ENCODE measurements around the gene ISG20.

Gene ISG20

GRCh38 chr15:88636654-88637053, 2.2 kb upstream of the ISG20 start:
- H3K36me3 ChIP-seq (ENCODE audit: control insufficient read depth, low read length): peaks cover 77% of the 10 kb centered on the region
- no peaks in the 10 kb centered on the region for H3K9me2 ChIP-seq (replicated peaks; ENCODE audit: control insufficient read depth, low read length)
- no peaks in the 10 kb centered on the region for H4K20me1 ChIP-seq (ENCODE audit: control insufficient read depth, insufficient read depth, low read depth, low read length)
- H3K4me2 ChIP-seq (ENCODE audit: low read length): peak overlapping the region; percentile 99
- H3K4me3 ChIP-seq (ENCODE audit: low read length): peak overlapping the region; percentile 87
- peak overlapping the region; percentile 97 for H3K27ac ChIP-seq (ENCODE audit: low read depth, low read length)
- H3K9me3 ChIP-seq (ENCODE audit: control insufficient read depth, insufficient read depth, low read length): no peaks in the 10 kb centered on the region
- H3K27me3 ChIP-seq (ENCODE audit: control insufficient read depth, low read length): no peaks in the 10 kb centered on the region
- peaks cover 97% of the 10 kb centered on the region for H3K4me1 ChIP-seq (ENCODE audit: control insufficient read depth, low read length)
- peaks cover 72% of the 10 kb centered on the region for H3K79me2 ChIP-seq (ENCODE audit: control insufficient read depth, low read length)
- no peak for TF ChIP-seq EZH2phosphoT487 (IDR thresholded peaks at IDR 0.05; ENCODE audit: borderline replicate concordance, low read length)
- no peak for TF ChIP-seq CTCF (IDR thresholded peaks at IDR 0.05; ENCODE audit: low read depth, low read length, poor library complexity, severe bottlenecking)
- H3F3A ChIP-seq (ENCODE audit: control insufficient read depth, insufficient read depth): peaks cover 74% of the 10 kb centered on the region

GRCh38 chr15:88637436-88637835, 1.4 kb upstream of the ISG20 start:
- H3K36me3 ChIP-seq (ENCODE audit: control insufficient read depth, low read length): peaks cover 75% of the 10 kb centered on the region
- no peaks in the 10 kb centered on the region for H3K9me3 ChIP-seq (ENCODE audit: control insufficient read depth, insufficient read depth, low read length)
- peak overlapping the region; percentile 99 for H3K4me2 ChIP-seq (ENCODE audit: low read length)
- H3K4me3 ChIP-seq (ENCODE audit: low read length): peak overlapping the region; percentile 87
- H4K20me1 ChIP-seq (ENCODE audit: control insufficient read depth, insufficient read depth, low read depth, low read length): no peaks in the 10 kb centered on the region
- peaks cover 97% of the 10 kb centered on the region for H3K4me1 ChIP-seq (ENCODE audit: control insufficient read depth, low read length)
- no peak for TF ChIP-seq CTCF (IDR thresholded peaks at IDR 0.05; ENCODE audit: low read depth, low read length, poor library complexity, severe bottlenecking)
- no peak for TF ChIP-seq EZH2phosphoT487 (IDR thresholded peaks at IDR 0.05; ENCODE audit: borderline replicate concordance, low read length)
- H3K9me2 ChIP-seq (replicated peaks; ENCODE audit: control insufficient read depth, low read length): no peaks in the 10 kb centered on the region
- no peaks in the 10 kb centered on the region for H3K27me3 ChIP-seq (ENCODE audit: control insufficient read depth, low read length)
- peaks cover 69% of the 10 kb centered on the region for H3K79me2 ChIP-seq (ENCODE audit: control insufficient read depth, low read length)
- peak overlapping the region; percentile 97 for H3K27ac ChIP-seq (ENCODE audit: low read depth, low read length)
- H3F3A ChIP-seq (ENCODE audit: control insufficient read depth, insufficient read depth): peaks cover 75% of the 10 kb centered on the region

GRCh38 chr15:88637841-88638625, 783 bp upstream of the ISG20 start:
- H3K9me2 ChIP-seq (replicated peaks; ENCODE audit: control insufficient read depth, low read length): no peaks in the 10 kb centered on the region
- H3K27me3 ChIP-seq (ENCODE audit: control insufficient read depth, low read length): no peaks in the 10 kb centered on the region
- H3K4me3 ChIP-seq (ENCODE audit: low read length): peak overlapping the region; percentile 87
- peaks cover 95% of the 10 kb centered on the region for H3K4me1 ChIP-seq (ENCODE audit: control insufficient read depth, low read length)
- peak overlapping the region; percentile 99 for H3K4me2 ChIP-seq (ENCODE audit: low read length)
- H3K27ac ChIP-seq (ENCODE audit: low read depth, low read length): peak overlapping the region; percentile 97
- H3F3A ChIP-seq (ENCODE audit: control insufficient read depth, insufficient read depth): peaks cover 76% of the 10 kb centered on the region
- H4K20me1 ChIP-seq (ENCODE audit: control insufficient read depth, insufficient read depth, low read depth, low read length): no peaks in the 10 kb centered on the region
- H3K79me2 ChIP-seq (ENCODE audit: control insufficient read depth, low read length): peaks cover 70% of the 10 kb centered on the region
- H3K36me3 ChIP-seq (ENCODE audit: control insufficient read depth, low read length): peaks cover 73% of the 10 kb centered on the region
- no peaks in the 10 kb centered on the region for H3K9me3 ChIP-seq (ENCODE audit: control insufficient read depth, insufficient read depth, low read length)
- no peak for TF ChIP-seq EZH2phosphoT487 (IDR thresholded peaks at IDR 0.05; ENCODE audit: borderline replicate concordance, low read length)
- TF ChIP-seq CTCF (IDR thresholded peaks at IDR 0.05; ENCODE audit: low read depth, low read length, poor library complexity, severe bottlenecking): no peak
